SH-SY5Y (cell line): ENCODE measurements around the gene SPPL2B.

ENCODE experiments used
- GATA2 ChIP-seq: IDR thresholded peaks from 2 replicates; pipeline ENCODE4 v1.6.1; 2011; ENCODE audit warnings: mild to moderate bottlenecking, low read depth, low read length
- GATA3 ChIP-seq: IDR thresholded peaks from 2 replicates; pipeline ENCODE4 v1.6.1; 2011; ENCODE audit warnings: low read depth, mild to moderate bottlenecking, low read length, moderate library complexity

GRCh38 chr19:2358548-2359173 lies 30.2 kb downstream of the SPPL2B start:
- no peak for TF ChIP-seq GATA2
- no peak for TF ChIP-seq GATA3
